Caco-2 (cell line): ENCODE data around the gene ZFAND2A. TPM values are rescaled to one million over a fixed set of nuclear protein-coding genes. Genes with fewer than 3 reads are reported as not detected.

Experiments used
- BruUV-seq: library from RNA; stranded (reverse); fragments of 400-500 nt; replicated peaks from 2 replicates; lab custom pipeline; 2021; lab: Mats Ljungman, UMichigan
- CTCF ChIA-PET: fragments of 300-600 bp; sonication (Branson Sonifier 250); formaldehyde crosslinking; loops from one replicate; lab custom pipeline; 2022; ENCODE audit warnings: antibody characterized with exemption; lab: Charles Lee
- POLR2A ChIA-PET: fragments of 300-600 bp; sonication (Branson Sonifier 250); formaldehyde crosslinking; loops from one replicate; lab custom pipeline; 2022; ENCODE audit warnings: antibody characterized with exemption; lab: Charles Lee
- DNase-seq, 2 experiments: peaks; one replicate each; pipeline versions ENCODE4 v3.0.0 to v3.0.0-alpha.2; 2020 to 2022
- H3K27me3 ChIP-seq: replicated peaks from 2 replicates; pipeline ENCODE4 v1.6.0; 2011; ENCODE audit warnings: low read length; ENCODE audit not compliant: control insufficient read depth, insufficient read depth
- H3K36me3 ChIP-seq: 2 replicates; pipeline ENCODE4 v1.5.1; 2011; ENCODE audit warnings: low read length; ENCODE audit not compliant: control insufficient read depth, insufficient read depth
- H3K4me1 ChIP-seq: fragments of 250-450 bp; sonication (Bioruptor Pico); 2 replicates; pipeline ENCODE4 v1.5.1; 2020; ENCODE audit warnings: mild to moderate bottlenecking
- H3K4me3 ChIP-seq: 2 replicates; pipeline ENCODE4 v1.5.1; 2011; ENCODE audit warnings: low read depth, mild to moderate bottlenecking, control low read depth, low read length
- H3K9me3 ChIP-seq: fragments of 250-450 bp; sonication (Bioruptor Pico); 2 replicates; pipeline ENCODE4 v1.5.1; 2020; ENCODE audit warnings: mild to moderate bottlenecking, moderate library complexity
- H3K27ac Mint-ChIP-seq: one replicate; pipeline ENCODE4 v1.8.0; 2022; ENCODE audit warnings: mixed read lengths; ENCODE audit not compliant: unreplicated experiment
- H3K27me3 Mint-ChIP-seq: one replicate; pipeline ENCODE4 v1.8.0; 2022; ENCODE audit warnings: mixed read lengths; ENCODE audit not compliant: insufficient read depth, unreplicated experiment
- H3K36me3 Mint-ChIP-seq: one replicate; pipeline ENCODE4 v1.8.0; 2022; ENCODE audit warnings: mild to moderate bottlenecking, mixed read lengths; ENCODE audit not compliant: insufficient read depth, unreplicated experiment
- H3K4me1 Mint-ChIP-seq: one replicate; pipeline ENCODE4 v1.8.0; 2022; ENCODE audit warnings: low read depth, mixed read lengths; ENCODE audit not compliant: unreplicated experiment
- H3K4me3 Mint-ChIP-seq: one replicate; pipeline ENCODE4 v1.8.0; 2022; ENCODE audit warnings: mild to moderate bottlenecking, moderate library complexity, mixed read lengths; ENCODE audit not compliant: unreplicated experiment
- H3K9me3 Mint-ChIP-seq: one replicate; pipeline ENCODE4 v1.8.0; 2022; ENCODE audit warnings: mixed read lengths; ENCODE audit not compliant: unreplicated experiment
- CTCF ChIP-seq, 2 experiments: fragments of 200-600 bp in 1 of 2; IDR thresholded peaks; 1 replicate in 1 of 2; 2 replicates in 1 of 2; pipeline versions ENCODE4 v1.5.1 to v1.8.0; 2011 to 2022; ENCODE audit warnings: antibody characterized with exemption in 1 of 2, control low read depth in 1 of 2, inconsistent platforms in 1 of 2, low read depth in 1 of 2, low read length in 1 of 2, mild to moderate bottlenecking in 1 of 2, moderate library complexity in 1 of 2; ENCODE audit not compliant: insufficient read depth in 1 of 2, severe bottlenecking in 1 of 2, unreplicated experiment in 1 of 2
- intact Hi-C: fragments of 100-400 bp; cut with micrococcal nuclease; formaldehyde crosslinking; loops from one replicate; pipeline ENCODE4 v1.10.0; 2022; ENCODE audit not compliant: unreplicated experiment
- total RNA-seq: library from RNA; stranded (reverse); gene quantifications from 2 replicates; pipeline ENCODE4 v1.2.3, GENCODE V29; 2022

The ZFAND2A gene
- total RNA-seq, 1 experiment from 2014 or later: 32.1 TPM

- Histone ChIP-seq H3K4me1 (peaks cover 4% of the 10 kb centered on the region; the same call in 1 of the 2 replicates), H3K4me3 (peak overlapping the region; percentile 98), H3K27me3 (no peaks in the 10 kb centered on the region), H3K36me3 (no peaks in the 10 kb centered on the region), H3K9me3 (no peaks in the 10 kb centered on the region)
- Mint-ChIP-seq H3K9me3 (peaks cover 9% of the 10 kb centered on the region), H3K36me3 (peaks cover 13% of the 10 kb centered on the region), H3K4me3 (peak overlapping the region; percentile 72), H3K27me3 (no peaks in the 10 kb centered on the region), H3K27ac (peak overlapping the region; percentile 96), H3K4me1 (peaks cover 11% of the 10 kb centered on the region)
- intact Hi-C loops: loop anchor here (1.0 to 5.0 kb wide), 3 partner anchors 23 to 160 kb away; partner anchors contain the start of genes COX19 and ZFAND2A
- no peak for TF ChIP-seq CTCF (IDR thresholded peaks at IDR 0.05; ENCODE audit: insufficient read depth in 1 of 2, low read depth in 1 of 2, low read length in 1 of 2, severe bottlenecking in 1 of 2, unreplicated experiment in 1 of 2)
- BruUV-seq: no TSS peak
- ChIA-PET POLR2A (interaction anchor here (0.6 to 1.4 kb wide), 11 partner anchors 12 to 1025 kb away, joined by 3 to 12 read pairs (median 4); partner anchors contain the start of gene COX19), CTCF (interaction anchor here (0.6 to 2.8 kb wide), 8 partner anchors 13 to 329 kb away, joined by 3 to 20 read pairs (median 5); partner anchors contain the start of gene ZFAND2A)
- peak in 1 of 2 experiments; percentile 26 for DNase-seq
These were observed 22.4 kb downstream of the ZFAND2A start for GRCh38 chr7:1137517-1138167.

GRCh38 chr7:1136841-1137516, 23.0 kb downstream of the ZFAND2A start:
- Histone ChIP-seq H3K4me3 (peak overlapping the region; percentile 98), H3K4me1 (peaks cover 4% of the 10 kb centered on the region; the same call in 1 of the 2 replicates), H3K9me3 (no peaks in the 10 kb centered on the region), H3K27me3 (no peaks in the 10 kb centered on the region), H3K36me3 (no peaks in the 10 kb centered on the region)
- peaks cover 17% of the 10 kb centered on the region for H3K36me3 Mint-ChIP-seq
- H3K9me3 Mint-ChIP-seq: peaks cover 12% of the 10 kb centered on the region
- BruUV-seq: TSS peak; percentile 67
- peak overlapping the region; percentile 96 for H3K27ac Mint-ChIP-seq
- intact Hi-C loops: loop anchor here (5.0 kb wide), 1 partner anchor 160 kb away; the partner anchor contains the start of gene COX19
- POLR2A ChIA-PET: interaction anchor here (0.6 to 0.7 kb wide), 2 partner anchors 13 to 159 kb away, joined by 4 read pairs; no protein-coding TSS in a partner anchor
- peaks cover 12% of the 10 kb centered on the region for H3K4me1 Mint-ChIP-seq
- peak; percentile 31 to 37 for DNase-seq
- no peak for TF ChIP-seq CTCF (IDR thresholded peaks at IDR 0.05; ENCODE audit: insufficient read depth in 1 of 2, low read depth in 1 of 2, low read length in 1 of 2, severe bottlenecking in 1 of 2, unreplicated experiment in 1 of 2)
- CTCF ChIA-PET: interaction anchor here (0.7 to 1.8 kb wide), 3 partner anchors 20 to 144 kb away, joined by 3 to 14 read pairs (median 6); partner anchors contain the start of gene ZFAND2A
- peak overlapping the region; percentile 72 for H3K4me3 Mint-ChIP-seq
- no peaks in the 10 kb centered on the region for H3K27me3 Mint-ChIP-seq

GRCh38 chr7:1134951-1135350, 25.0 kb downstream of the ZFAND2A start:
- Histone ChIP-seq H3K4me1 (peaks cover 4% of the 10 kb centered on the region; the same call in 1 of the 2 replicates), H3K9me3 (no peaks in the 10 kb centered on the region), H3K27me3 (no peaks in the 10 kb centered on the region), H3K36me3 (no peaks in the 10 kb centered on the region), H3K4me3 (no peak overlapping the region)
- ChIA-PET POLR2A (no interaction called here), CTCF (no interaction called here)
- no peaks in the 10 kb centered on the region for H3K27me3 Mint-ChIP-seq
- H3K9me3 Mint-ChIP-seq: peaks cover 19% of the 10 kb centered on the region
- H3K4me3 Mint-ChIP-seq: no peak overlapping the region
- no TSS peak for BruUV-seq
- TF ChIP-seq CTCF (IDR thresholded peaks at IDR 0.05; ENCODE audit: insufficient read depth in 1 of 2, low read depth in 1 of 2, low read length in 1 of 2, severe bottlenecking in 1 of 2, unreplicated experiment in 1 of 2): no peak
- H3K36me3 Mint-ChIP-seq: peaks cover 21% of the 10 kb centered on the region
- no peak overlapping the region for H3K27ac Mint-ChIP-seq
- intact Hi-C loops: loop anchor here (5.0 kb wide), 1 partner anchor 158 kb away; the partner anchor contains the start of gene COX19
- peaks cover 17% of the 10 kb centered on the region for H3K4me1 Mint-ChIP-seq
- peak in 1 of 2 experiments; percentile 15 for DNase-seq
